Prostate gland (tissue), 2 donors: ENCODE measurements around the gene HLTF. TPM values are rescaled to one million over a fixed set of nuclear protein-coding genes. Genes with fewer than 3 reads are reported as not detected.

Experiments
- DNase-seq: peaks from one replicate; pipeline ENCODE4 v3.0.0-alpha.2; 2019; ENCODE audit warnings: low spot score
- H3K27ac ChIP-seq, 2 donors: fragments of 200-600 bp; sonication (generic); 2 replicates each; pipeline ENCODE4 v1.5.1; 2017 to 2019
- H3K27me3 ChIP-seq: fragments of 200-600 bp; sonication (generic); replicated peaks from 2 replicates; pipeline ENCODE4 v1.5.1; 2019; ENCODE audit not compliant: insufficient read depth
- H3K36me3 ChIP-seq, 2 donors: fragments of 200-600 bp; sonication (generic); 1 replicate in 1 of 2; 2 replicates in 1 of 2; pipeline versions ENCODE4 v1.5.1 to v1.8.1; 2017 to 2019
- H3K4me1 ChIP-seq: fragments of 200-600 bp; sonication (generic); replicated peaks from 2 replicates; pipeline ENCODE4 v1.5.1; 2019
- H3K4me3 ChIP-seq, 2 donors: fragments of 200-600 bp; sonication (generic); 2 replicates each; pipeline ENCODE4 v1.5.1; 2017 to 2019
- H3K9me3 ChIP-seq: fragments of 200-600 bp; sonication (generic); 2 replicates; pipeline ENCODE4 v1.5.1; 2017
- POLR2A ChIP-seq: fragments of 450-650 bp; IDR thresholded peaks from one replicate; pipeline ENCODE4 v1.6.1; 2016; ENCODE audit warnings: antibody characterized with exemption, mild to moderate bottlenecking
- POLR2AphosphoS5 ChIP-seq: sonication (generic); formaldehyde crosslinking; IDR thresholded peaks from one replicate; pipeline ENCODE4 v1.6.1; 2017; ENCODE audit warnings: antibody characterized with exemption
- WGBS: methylation state at CpG from one replicate; pipeline ENCODE4 v1.1.5; 2018; 5-methylcytosine and 5-hydroxymethylcytosine counted together
- intact Hi-C: fragments of 100-400 bp; cut with DNase I; formaldehyde crosslinking; loops from one replicate; pipeline ENCODE4 v1.14.2; 2022
- total RNA-seq, 2 donors: library from RNA; depleted of rRNA; stranded (reverse); fragments of >200 nt; gene quantifications; one replicate each; pipeline ENCODE4 v1.1.0, GENCODE V29; 2016
- TF ChIP-seq, protein P1 (sequence below), 4 experiments: fragments of 200-600 bp in 2 of 4; fragments of 450-650 bp in 2 of 4; sonication (generic) in 2 of 4; IDR thresholded peaks; 1 replicate in 3 of 4; 2 replicates in 1 of 4; pipeline ENCODE4 v1.5.1; 2016 to 2019; ENCODE audit warnings: antibody characterized with exemption in 4 of 4, mild to moderate bottlenecking in 2 of 4, moderate library complexity in 2 of 4

The HLTF gene
- total RNA-seq, 2 donors from 2014 or later, result 29.9 to 171 TPM

DNA sequence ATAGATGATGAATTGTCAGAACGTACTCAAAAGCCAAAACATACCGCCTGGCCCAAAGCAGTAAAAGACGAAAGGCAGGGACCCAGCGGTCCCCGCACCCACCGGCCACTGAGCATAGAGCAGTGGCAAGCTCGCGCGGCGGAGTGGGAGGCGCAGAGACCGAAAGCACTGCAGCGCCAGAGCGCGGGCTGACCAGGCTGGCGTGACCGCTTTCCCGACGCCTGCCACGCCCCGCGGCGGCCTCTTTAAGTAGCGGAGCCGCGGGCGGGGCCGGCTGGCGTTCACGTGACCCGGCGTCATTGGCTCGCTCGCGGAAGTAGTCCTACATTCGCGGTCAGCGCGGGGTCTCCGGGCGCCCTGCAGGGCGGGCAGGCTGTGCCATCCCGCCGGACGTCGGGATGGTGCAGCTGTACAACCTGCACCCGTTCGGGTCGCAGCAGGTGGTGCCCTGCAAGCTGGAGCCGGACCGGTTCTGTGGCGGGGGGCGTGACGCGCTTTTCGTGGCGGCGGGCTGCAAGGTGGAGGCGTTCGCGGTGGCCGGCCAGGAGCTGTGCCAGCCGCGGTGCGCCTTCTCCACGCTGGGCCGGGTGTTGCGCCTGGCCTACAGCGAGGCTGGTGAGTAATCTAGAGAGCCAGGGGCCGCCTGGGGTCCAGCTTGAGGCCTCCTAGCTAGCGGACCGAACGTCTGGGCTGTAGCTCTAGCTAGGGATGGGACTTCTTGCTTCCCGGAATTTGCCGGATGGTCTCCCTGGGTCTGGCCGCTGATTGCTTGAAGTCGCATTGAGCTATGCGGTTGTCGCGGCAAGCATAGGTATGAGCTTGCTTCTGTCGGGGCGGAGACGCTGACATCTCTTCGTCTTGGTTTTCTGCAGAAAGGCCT lies 43.2 kb upstream of the HLTF start, which contains the start of gene HPS3:
TSS of gene HPS3 (plus strand) at position 313 of the 880 bp plus-strand sequence. CDS start at position 399, 86 bp downstream.
- intact Hi-C loops, result loop anchor here (5.0 to 10.0 kb wide), 3 partner anchors 42 to 172 kb away; partner anchors contain the start of genes GYG1 and HLTF
- Histone ChIP-seq H3K36me3 (no peaks in the 10 kb centered on the region), H3K9me3 (no peaks in the 10 kb centered on the region), H3K27me3 (no peaks in the 10 kb centered on the region), H3K4me1 (no peaks in the 10 kb centered on the region), H3K4me3 (peak within 1 kb of the TSS; percentile 96), H3K27ac (peak within 1 kb of the TSS; percentile 78 to 84)
- TF ChIP-seq POLR2A, result peak; percentile 98
- TF ChIP-seq POLR2AphosphoS5, result peak; percentile 97
- TF ChIP-seq, protein P1, sequence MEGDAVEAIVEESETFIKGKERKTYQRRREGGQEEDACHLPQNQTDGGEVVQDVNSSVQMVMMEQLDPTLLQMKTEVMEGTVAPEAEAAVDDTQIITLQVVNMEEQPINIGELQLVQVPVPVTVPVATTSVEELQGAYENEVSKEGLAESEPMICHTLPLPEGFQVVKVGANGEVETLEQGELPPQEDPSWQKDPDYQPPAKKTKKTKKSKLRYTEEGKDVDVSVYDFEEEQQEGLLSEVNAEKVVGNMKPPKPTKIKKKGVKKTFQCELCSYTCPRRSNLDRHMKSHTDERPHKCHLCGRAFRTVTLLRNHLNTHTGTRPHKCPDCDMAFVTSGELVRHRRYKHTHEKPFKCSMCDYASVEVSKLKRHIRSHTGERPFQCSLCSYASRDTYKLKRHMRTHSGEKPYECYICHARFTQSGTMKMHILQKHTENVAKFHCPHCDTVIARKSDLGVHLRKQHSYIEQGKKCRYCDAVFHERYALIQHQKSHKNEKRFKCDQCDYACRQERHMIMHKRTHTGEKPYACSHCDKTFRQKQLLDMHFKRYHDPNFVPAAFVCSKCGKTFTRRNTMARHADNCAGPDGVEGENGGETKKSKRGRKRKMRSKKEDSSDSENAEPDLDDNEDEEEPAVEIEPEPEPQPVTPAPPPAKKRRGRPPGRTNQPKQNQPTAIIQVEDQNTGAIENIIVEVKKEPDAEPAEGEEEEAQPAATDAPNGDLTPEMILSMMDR (IDR thresholded peaks at IDR 0.05), result peak in 2 of 4 experiments; percentile 17 to 28
- WGBS, result under 1% methylated on average over 72 of the region's 84 CpGs
- DNase-seq, result peak; percentile 89

DNA sequence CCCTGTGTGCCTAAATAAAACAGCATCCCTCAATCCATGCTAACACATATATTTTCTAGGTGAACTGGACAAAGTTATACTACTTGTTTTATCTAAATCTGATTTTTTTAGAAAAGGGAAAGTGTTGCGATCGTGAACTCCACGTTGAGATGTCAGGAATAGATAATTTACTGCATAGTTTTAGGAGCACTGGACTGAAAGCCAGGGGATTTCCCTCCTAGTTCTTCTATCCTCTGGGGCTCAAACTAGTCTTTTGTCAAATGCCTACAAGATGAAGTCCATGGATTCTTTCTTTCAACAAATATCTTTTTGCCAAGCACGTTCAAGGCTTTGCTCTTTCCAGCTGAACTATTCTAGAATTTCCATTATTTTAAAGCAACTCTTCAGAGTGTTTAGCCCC lies 42.5 kb upstream of the HLTF start:
- no peak for DNase-seq
- Histone ChIP-seq H3K9me3 (no peaks in the 10 kb centered on the region), H3K27ac (peak overlapping the region; percentile 78 to 84), H3K4me1 (no peaks in the 10 kb centered on the region), H3K27me3 (no peaks in the 10 kb centered on the region), H3K4me3 (peak overlapping the region; percentile 96), H3K36me3 (no peaks in the 10 kb centered on the region)
- no peak for TF ChIP-seq POLR2AphosphoS5
- TF ChIP-seq POLR2A, result no peak
- TF ChIP-seq, protein P1 (IDR thresholded peaks at IDR 0.05), result no peak
- 2% methylated on average over 4 of the region's 4 CpGs for WGBS
- intact Hi-C loops, result loop anchor here (5.0 to 10.0 kb wide), 2 partner anchors 134 to 172 kb away; partner anchors contain the start of gene GYG1

DNA sequence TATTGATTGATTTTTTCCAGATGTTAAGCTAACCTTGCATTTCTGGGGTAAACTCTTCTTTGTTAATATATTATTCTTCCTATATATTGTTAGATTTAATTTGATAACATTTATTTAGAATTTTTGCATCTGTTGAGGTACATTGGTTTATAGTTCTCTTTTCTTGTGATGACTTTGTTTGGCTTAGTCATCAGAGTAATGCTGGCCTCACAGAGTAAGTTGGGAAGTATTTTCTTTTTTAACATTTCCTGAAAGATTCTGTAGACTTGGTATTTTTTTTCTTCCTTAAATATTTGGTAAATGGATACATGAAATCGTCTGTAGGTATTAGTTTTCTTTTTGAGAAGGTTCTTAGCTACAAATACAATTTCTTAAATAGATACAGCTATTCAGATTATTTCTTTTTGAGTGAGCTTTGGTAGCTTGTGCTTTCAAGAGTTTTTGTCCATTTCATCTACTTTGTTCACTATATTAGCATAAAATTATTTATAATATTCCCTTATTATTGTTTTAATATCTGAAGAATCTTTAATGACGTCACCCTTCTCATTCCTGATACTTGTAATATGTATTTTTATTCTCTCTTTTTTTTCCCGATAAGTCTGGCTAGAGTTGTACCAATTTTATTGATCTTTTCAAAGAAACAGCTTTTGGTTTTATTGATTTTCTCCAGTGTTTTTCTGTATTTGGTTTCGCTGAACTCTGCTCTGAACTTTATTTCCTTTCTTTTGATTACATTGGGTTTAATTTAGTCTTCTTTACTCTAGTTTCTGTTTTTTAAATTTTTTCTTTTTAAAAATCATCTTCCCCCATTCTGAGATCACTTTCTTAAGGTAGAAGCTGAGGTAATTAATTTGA lies 36.6 kb upstream of the HLTF start:
- H3K27me3 ChIP-seq, result no peaks in the 10 kb centered on the region
- H3K27ac ChIP-seq, result no peak overlapping the region
- H3K36me3 ChIP-seq, result no peaks in the 10 kb centered on the region
- TF ChIP-seq, protein P1 (IDR thresholded peaks at IDR 0.05), result no peak
- WGBS, result 90% methylated on average over 4 of the region's 4 CpGs
- no peaks in the 10 kb centered on the region for H3K9me3 ChIP-seq
- no peaks in the 10 kb centered on the region for H3K4me1 ChIP-seq
- intact Hi-C loops, result loop anchor here (5.0 to 10.0 kb wide), 2 partner anchors 128 to 359 kb away; partner anchors contain the start of gene GYG1
- DNase-seq, result no peak
- H3K4me3 ChIP-seq, result no peak overlapping the region

DNA sequence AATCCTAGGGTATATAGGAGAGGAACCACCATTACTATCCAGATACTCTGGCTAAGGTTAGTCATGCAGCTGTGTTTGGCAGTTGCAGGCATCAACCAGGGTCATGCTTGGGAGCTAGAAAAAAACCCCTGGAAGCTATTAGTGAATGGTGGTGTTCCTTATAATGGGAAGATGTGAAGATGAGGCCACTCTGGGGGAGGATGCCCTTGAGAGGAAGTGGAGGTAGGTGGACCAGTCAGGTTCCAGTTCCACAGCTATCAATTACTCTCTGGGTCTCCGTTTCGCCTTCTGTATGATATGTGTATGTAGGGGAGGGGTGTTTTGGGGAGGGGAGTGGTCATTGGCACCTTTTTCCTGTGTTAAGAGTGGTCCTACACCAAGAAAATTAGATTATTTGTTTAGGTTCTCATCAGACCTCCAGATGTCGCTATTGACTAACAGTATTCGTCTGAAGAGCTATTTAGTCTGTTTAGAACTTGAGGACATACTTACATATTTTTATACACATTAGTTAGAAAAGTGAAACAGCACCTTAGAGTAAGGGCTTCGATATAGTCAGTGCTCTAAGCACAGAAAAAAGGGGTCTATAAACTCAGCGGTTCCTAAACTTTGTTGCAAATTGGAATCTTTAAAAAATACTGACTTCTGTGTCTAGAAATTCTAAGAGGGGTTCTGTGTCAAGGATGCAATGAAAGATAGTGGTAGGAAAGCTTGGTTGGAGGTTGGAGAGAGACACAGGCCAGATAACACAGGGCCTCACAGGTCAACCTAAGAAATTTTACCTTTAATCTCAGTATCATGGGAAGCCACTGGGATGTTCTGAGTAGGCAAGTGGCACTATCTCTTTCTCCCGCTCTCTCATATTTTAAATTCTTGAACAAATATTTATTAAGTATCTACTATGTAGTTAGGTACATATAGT lies 34.0 kb upstream of the HLTF start:
- Histone ChIP-seq H3K27me3 (no peaks in the 10 kb centered on the region), H3K4me1 (no peaks in the 10 kb centered on the region), H3K4me3 (no peak overlapping the region), H3K9me3 (no peaks in the 10 kb centered on the region), H3K36me3 (no peaks in the 10 kb centered on the region), H3K27ac (no peak overlapping the region)
- intact Hi-C loops, result loop anchor here (2.0 to 10.0 kb wide), 3 partner anchors 126 to 362 kb away; partner anchors contain the start of gene GYG1
- peak; percentile 23 for DNase-seq
- TF ChIP-seq, protein P1 (IDR thresholded peaks at IDR 0.05), result peak; percentile 39 to 80 (median 70)
- TF ChIP-seq POLR2AphosphoS5, result peak; percentile 7
- no peak for TF ChIP-seq POLR2A
- WGBS, result 21% methylated on average over 7 of the region's 7 CpGs
